ENCODE data around the gene PDGFA.
"Not testable (repeated sequence)": the region's sequence is repeated elsewhere in the genome, so short reads cannot be mapped to it uniquely, and the experiment has no call there.

The PDGFA gene

GRCh38 chr7:552151-552867 is 32.7 kb upstream of the PDGFA start:
- DNase-seq, result not testable (repeated sequence)

GRCh38 chr7:551615-551970 is 31.9 kb upstream of the PDGFA start:
- DNase-seq, result not testable (repeated sequence)

GRCh38 chr7:550881-551614 is 31.4 kb upstream of the PDGFA start:
- no peak for DNase-seq

- no peak for DNase-seq
Observed at GRCh38 chr7:549891-550625, 30.4 kb upstream of the PDGFA start.

- no peak for DNase-seq
Observed at GRCh38 chr7:549066-549890, 29.6 kb upstream of the PDGFA start.

GRCh38 chr7:548401-548800 is 28.8 kb upstream of the PDGFA start:
- no peak for DNase-seq

- no peak for DNase-seq
Observed at GRCh38 chr7:545470-545869, 25.8 kb upstream of the PDGFA start.

GRCh38 chr7:544338-545221 is 24.9 kb upstream of the PDGFA start:
- no peak for DNase-seq

GRCh38 chr7:543501-544337 is 24.1 kb upstream of the PDGFA start:
- no peak for DNase-seq

- DNase-seq, result no peak
Observed at GRCh38 chr7:542713-543500, 23.3 kb upstream of the PDGFA start.

- no peak for DNase-seq
Observed at GRCh38 chr7:542131-542712, 22.6 kb upstream of the PDGFA start.

GRCh38 chr7:541661-542060 is 22.0 kb upstream of the PDGFA start:
- no peak for DNase-seq

- DNase-seq, result no peak
Observed at GRCh38 chr7:540997-541396, 21.4 kb upstream of the PDGFA start.

- DNase-seq, result no peak
Observed at GRCh38 chr7:540579-540978, 20.9 kb upstream of the PDGFA start.

- no peak for DNase-seq
Observed at GRCh38 chr7:539731-540411, 20.2 kb upstream of the PDGFA start.

GRCh38 chr7:538764-539685 is 19.4 kb upstream of the PDGFA start:
- no peak for DNase-seq

- DNase-seq, result no peak
Observed at GRCh38 chr7:537911-538634, 18.4 kb upstream of the PDGFA start.

All from T-helper 9 cell (primary cell).